ENCODE results near the gene TYK2.
"Not testable (repeated sequence)": the region's sequence is repeated elsewhere in the genome, so short reads cannot be mapped to it uniquely, and the experiment has no call there.

The TYK2 gene

DNA sequence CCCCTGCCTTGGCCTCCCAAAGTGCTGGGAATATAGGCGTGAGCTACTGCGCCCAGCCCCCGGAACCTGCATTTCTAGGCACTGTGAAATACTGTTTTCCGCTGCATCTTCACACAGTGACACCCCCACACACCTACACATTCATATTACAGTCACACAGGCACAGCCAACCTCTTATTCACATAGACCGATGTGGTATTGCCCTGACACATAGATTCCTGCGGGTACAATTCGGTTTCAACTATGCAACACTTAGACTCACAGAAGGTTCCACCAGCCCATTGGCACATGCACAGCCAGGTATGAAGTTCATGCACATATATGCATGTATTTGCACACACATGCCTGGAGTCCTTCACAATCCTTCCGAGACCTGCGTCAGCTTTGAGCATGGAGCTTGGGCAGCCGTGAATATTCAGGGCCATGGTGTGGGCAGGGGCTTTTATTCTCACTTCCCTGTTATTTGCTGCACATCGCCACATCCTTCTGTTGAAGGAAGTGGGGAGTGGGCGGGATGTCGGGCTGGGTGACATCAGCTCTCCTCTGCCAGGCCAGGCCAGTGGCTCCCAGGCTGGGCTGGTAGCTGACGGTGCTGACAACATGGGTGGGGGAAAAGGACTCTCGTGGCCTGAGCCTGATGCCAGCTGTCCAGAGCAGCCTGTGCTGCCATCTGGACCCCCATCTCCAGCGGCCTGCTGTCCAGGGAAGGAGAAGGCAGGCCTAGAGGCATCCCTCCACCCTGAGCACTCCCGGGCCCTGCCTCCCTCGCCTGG lies 28.3 kb upstream of the TYK2 start:
- DNase-seq (ENCODE audit: low read depth, low spot score), result no peak

DNA sequence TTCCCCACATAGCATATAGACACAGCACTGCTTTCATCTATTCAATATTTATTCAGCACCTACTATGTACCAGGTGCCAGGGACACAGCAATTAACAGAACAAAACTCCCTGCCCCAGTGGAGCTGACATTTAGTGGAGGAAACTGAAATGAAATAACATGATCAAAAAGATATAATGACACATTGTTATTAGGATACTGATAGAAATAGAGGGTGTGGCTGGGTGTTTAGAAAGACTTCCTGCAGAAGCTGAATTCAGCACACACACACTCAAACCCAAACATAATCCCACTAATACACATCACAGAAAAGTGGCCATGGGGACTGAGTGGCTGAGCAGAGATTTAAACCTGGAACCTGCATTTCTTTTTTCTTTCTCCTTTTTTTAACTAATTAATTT lies 26.7 kb upstream of the TYK2 start:
- no peak for DNase-seq (ENCODE audit: low read depth, low spot score)

DNA sequence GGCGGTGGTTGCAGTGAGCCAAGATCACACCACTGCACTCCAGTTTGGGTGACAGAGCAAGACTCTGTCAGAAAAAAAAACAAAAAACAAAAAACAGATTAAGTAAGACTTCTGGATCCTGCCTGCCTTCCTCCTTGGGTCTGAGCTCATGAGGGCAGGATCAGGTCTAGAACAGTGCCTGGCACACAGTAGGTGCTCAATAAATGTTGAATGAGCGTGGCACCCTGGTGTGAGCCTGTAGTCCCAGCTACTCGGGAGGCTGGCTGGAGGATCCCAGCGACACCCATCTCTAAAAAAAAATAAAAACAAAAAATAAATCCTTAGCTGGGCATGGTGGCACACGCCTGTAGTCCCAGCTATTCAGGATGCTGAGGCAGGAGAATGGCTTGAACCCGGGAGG lies 25.8 kb upstream of the TYK2 start:
- DNase-seq (ENCODE audit: low read depth, low spot score), result no peak

DNA sequence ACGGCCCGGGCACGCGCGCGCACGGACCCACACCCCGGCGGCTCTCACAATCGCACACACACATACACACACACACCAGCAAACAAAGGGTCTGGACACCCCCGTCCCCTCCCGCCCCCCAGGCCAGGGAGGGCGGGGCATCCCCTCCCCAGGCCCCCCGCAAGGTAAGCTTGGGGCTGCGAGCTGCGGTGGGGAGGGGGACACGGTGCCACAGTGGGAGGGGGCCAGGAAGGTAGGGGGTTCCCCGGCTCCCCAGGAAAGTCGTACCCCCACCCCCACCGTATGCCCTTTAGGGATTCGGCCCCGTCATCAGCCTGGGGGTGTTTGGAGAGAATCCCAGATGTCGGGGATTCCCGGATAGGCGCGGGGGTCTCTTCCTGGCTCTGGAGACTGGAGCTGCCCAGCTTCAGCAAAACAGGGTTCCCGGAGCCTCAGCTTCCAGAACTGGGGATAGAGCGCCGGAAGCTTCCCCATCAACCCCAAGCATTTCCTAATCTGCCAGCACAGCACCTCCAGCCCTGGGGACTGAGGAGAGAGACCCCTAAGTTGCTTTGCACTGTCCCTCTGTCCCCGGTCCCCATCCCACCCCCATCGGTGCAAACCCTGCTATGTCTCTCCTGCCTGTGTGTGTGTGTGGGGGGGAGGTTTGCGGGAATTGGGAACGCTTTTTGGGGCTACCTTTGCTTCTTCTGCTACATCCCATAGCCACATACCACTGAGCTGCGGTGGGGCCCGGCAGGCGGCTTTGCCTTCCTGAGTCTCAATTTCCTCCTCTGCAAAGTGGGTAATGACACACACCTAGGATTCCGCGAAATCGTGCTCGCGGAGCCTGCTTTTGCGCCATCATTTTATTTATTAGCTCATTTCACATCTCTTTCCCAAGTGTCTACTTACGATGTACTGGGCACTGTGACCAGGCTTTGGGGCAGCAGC lies 24.8 kb upstream of the TYK2 start:
- no peak for DNase-seq (ENCODE audit: low read depth, low spot score)

DNA sequence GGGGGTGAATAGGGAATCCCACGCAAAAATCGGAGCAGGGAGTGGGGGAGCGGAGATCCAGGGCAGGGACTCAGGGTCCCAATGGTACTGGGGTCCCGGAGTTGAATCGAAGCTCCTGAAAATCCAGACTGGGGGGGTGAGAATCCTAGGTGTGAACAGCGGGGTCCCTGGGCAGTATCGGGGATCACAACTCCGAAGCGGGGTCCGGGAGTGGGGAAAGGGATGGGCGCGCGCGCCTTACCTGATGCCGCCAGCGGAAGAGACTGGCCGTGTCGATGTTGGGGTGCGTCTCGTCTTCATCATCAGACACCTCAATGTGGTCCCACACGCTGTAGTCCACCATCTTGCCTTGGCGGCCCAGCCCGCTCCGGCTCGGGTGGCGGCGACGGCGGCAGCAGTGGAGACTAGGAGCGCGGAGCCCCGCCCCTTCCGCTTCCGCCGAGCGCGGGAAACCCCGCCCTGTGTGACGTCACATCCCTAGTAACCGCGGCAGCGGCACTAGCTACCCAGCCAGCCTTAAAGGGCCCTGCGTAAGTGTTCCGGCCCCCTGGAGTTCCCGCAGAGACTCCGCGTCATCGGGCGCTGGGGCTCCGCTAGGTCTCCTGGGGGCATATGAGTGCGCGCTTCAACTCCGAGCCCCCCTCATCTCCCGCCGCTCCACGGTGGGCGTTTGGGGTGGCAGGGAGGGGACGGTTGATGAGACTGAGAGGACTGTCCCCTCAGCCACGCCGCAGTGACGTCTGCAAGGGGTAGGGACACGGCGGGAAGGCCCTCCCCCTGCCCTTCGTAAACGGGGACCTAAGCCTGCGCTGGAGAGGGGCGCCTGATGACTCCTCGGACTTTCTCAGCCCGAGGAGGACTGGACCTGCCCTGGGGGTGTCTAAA lies 23.0 kb upstream of the TYK2 start, which contains the start of gene CDC37:
Gene CDC37 (minus strand): TSS at position 406 of the 885 bp plus-strand sequence. CDS start 63 bp downstream, at position 343.
- peak; percentile 89 for DNase-seq (ENCODE audit: low read depth, low spot score)

DNA sequence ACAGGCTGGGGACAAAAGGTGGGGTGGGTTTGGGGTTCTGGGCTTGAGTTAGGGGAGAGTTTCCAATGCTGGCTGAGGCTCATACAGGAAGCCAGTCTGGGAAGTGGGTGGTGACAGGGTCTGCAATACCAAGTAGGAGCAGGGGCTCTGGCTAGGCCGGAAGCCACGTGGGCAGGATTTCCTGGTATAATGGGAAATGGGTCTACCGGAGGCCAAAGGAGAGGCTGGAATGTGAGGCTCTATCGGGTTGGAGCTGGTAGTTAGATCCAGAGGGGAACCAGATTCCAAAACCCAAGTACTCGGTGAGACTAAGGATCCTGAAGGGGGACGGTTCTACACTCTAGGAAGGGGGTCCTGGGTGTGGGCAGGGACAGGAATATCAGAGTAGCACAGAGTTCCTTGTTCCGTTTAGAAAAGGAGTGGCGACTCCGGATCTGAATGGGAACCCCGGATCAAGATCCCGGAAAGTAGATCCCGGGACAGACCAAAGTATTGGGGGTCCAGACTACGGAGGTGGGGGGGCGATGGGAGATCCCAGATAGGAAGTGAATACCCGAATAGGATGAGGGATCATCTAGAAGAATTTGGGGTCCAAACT lies 22.2 kb upstream of the TYK2 start:
- DNase-seq (ENCODE audit: low read depth, low spot score), result no peak

DNA sequence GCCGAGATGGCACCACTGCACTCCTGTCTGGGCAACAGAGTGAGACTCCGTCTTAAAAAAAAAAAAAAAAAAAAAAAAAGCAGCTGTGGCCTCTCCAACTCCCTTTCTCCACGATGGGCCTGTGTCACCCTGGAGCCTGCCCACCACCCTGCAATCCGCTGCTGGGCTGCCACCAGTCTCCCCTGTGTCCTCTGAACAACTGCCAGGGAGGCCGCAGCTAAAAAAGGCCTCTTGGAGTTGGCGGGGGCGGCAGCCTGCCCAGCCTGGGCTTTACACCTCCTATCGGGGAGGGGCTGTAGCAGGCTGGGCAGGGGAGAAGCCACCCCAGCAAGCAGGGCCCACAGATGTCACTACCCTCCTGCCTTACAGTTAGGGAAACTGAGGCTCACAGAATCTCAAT lies 19.5 kb upstream of the TYK2 start:
- no peak for DNase-seq (ENCODE audit: low read depth, low spot score)

DNA sequence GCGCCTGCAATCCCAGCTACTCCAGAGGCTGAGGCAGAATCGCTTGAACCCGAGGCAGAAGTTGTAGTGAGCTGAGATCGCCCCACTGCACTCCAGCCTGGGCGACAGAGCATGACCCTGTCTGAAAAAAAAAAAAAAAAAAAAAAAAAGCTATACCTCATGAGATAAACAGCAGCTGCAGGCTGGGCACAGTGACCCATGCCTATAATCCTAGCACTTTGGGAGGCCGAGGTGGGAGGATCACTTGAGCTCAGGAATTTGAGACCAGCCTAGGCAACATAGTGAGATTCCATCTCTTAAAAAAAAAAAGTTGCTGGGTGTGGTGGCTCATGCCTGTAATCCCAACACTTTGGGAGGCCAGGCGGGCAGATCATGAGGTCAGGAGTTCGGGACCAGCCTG lies 19.0 kb upstream of the TYK2 start:
- not testable (repeated sequence) for DNase-seq (ENCODE audit: low read depth, low spot score)

DNA sequence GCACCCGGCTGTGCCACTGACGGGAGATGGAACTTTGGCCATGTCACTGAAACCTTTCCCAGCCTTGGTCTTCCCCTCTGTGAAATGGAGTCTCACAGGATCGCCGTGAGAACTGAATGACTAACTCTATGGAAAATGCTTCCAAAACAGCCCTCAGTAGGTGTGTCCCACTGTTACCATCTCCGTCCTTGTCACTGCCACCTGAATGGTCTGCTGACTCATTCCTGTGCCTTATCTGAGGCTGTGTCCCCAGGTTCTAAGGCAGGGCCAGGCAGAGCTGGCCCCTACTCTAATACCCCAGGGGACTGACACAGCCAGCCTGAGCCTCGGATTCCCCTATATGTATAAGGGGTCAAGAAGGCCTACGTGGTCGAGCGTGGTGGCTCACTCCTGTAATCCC lies 18.4 kb upstream of the TYK2 start:
- no peak for DNase-seq (ENCODE audit: low read depth, low spot score)

DNA sequence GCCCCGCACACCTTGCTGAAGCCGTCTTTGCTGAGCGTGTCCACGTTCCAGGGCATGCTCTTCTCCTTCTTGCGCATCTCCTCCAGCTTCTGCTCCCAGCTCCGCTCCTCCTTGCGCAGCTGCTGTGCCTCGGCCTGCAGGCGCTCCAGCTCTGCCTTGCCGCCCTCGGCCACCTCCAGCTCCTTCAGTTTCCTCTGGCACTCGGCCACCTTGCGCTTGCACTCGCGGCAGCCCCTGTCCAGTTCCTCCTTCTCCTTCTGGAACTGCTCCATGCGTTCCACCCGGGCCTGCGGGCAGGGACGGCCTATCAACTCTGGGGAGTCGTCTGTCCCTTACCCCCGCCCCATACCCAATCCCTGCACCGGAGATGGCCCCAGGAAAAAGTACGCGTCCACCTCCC lies 15.5 kb upstream of the TYK2 start:
- DNase-seq (ENCODE audit: low read depth, low spot score), result no peak

DNA sequence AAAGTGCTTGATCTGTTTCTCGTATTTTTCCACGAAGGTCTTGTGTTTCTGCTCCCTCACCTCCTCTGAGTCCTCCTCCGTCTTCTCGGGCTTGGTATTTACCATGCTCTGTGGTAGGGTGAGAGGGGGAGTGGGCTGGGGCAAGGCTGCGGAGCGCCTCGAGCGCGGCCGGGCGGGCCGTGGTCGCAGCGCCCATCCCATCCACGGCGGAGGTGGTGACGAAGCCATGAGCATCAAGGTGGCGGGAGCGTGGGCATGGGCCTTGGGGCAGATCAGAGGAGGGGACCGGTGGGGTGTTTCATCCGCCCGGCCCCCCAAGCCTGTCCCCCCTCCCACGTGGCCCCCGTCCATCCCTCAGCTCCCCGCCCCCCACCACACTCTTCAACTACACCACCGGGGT lies 15.1 kb upstream of the TYK2 start:
- no peak for DNase-seq (ENCODE audit: low read depth, low spot score)

DNA sequence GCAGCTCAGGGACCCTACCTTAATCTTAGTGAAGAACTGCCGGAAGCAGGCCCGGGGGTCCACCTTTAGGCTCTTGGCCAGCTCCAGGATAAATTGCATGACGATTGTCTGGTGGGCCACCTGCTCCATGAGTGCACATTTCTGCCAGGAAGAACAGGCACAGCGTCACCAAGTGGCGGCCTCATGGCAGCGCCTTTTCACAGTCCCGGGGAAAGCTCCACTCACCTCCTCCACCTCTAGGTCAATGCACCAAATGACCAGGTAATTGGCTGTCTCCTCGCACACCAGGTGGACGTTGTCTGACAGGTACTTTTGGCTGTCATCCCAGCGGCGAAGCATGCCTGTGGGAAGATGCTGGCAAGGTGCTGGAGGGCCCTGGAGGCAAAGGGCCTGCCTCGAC lies 14.6 kb upstream of the TYK2 start:
- DNase-seq (ENCODE audit: low read depth, low spot score), result no peak

DNA sequence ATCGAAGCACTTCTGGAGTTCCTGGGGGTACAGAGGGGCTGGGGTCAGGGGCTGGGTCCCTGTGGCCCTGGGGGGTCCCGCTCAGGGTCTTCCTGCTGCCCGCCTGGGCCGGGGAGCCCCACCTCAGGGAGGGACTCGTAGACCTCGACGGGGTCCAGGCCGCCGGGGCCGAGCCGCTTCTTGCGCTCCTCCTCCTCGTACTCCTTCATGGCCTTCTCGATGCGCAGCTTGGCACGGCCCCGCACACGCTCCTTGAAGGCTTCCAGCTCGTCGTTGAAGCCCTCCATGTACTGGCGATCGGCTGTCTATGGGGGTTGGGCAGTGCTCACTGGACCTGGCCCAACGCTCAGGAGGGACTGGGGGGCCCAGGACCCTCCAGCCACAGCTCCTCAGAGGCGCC lies 12.8 kb upstream of the TYK2 start:
- DNase-seq (ENCODE audit: low read depth, low spot score), result no peak

DNA sequence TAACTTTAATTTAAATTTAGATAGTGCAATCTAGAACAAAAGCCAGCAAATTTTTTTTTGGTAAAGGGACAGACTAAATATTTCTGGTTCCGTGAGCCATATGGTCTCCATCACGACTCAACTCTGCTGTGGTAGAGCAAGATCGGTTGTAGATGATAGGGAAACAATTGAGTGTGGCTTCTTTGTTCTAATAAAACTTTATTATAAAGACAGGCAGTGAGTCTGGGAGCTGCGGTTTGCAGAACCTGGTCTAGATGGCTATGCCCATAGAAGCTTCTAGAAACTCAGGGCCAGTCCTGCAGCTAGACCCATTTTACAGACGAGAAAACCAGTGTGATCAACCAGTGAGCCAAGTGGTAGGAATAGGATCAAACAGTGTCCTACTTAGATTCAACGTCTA lies 11.7 kb upstream of the TYK2 start:
- DNase-seq (ENCODE audit: low read depth, low spot score), result no peak

DNA sequence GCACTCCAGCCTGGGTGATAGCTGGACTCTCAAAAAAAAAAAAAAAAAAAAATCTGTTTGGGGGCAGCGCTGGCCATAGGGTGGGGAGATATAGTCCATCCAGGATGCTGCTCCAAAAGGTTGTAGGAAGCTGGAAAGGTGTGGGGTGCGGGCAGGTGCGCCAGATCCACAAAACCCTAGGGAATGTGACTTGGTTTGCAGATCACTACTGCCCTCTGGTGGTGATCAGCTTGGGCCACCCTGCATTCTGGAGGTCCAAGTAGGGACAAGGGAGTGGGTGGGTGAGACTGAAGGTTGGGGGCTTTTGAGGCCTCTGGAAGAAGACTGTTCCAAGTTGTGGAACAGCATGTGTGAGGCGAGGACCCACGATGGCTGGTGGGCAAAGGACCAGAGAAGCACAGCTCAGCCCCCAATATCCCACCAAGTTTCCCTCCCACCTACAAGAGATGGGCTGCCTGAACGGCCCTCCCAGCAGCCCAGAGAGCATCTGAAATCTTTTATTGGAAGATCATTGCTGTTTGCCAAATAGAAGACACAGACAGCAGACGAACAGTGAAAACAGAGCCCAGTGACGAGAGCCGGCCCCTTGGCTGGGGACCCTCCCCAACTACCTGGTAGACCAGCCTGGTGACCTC lies 10.4 kb upstream of the TYK2 start:
- no peak for DNase-seq (ENCODE audit: low read depth, low spot score)

DNA sequence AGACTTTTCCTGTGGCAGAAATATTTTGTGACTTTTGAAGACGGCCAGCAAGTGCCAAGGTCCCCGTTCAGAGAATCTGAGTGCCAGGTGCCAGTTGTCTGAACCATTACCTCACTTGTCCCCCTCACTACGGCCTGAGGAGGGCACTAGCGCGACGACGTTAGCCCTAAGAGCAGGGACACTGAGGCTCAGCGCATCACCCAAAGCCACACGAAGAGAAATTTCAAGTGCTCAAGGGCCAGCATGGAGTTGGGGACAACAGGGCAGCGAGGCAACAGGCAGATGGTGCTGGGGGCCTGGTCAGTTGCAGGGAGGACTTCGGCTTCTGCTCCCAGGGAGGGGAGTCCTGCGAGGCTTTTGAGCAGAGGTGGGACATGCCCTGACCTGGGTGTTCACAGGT lies 9.5 kb upstream of the TYK2 start:
- DNase-seq (ENCODE audit: low read depth, low spot score), result no peak

DNA sequence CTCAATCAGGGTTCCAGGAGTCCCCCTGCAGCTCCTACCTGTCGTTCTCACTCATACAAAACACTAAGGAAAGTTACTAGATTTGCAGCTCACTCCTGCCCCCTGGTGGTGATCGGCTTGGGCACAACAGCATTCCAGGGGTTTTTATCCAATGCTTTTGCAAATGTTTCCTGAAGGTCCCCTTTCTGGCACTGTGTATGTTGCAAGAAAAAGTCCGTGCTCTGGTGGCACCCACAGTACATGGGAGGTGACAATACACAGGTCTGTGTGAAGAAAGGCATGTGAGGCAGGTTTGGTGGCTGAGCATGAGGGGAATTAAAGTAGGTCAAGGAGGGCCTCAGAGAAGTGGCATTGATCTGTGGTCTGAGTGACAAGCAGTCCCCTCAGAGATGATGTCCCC lies 8.6 kb upstream of the TYK2 start:
- peak; percentile 74 for DNase-seq (ENCODE audit: low read depth, low spot score)

DNA sequence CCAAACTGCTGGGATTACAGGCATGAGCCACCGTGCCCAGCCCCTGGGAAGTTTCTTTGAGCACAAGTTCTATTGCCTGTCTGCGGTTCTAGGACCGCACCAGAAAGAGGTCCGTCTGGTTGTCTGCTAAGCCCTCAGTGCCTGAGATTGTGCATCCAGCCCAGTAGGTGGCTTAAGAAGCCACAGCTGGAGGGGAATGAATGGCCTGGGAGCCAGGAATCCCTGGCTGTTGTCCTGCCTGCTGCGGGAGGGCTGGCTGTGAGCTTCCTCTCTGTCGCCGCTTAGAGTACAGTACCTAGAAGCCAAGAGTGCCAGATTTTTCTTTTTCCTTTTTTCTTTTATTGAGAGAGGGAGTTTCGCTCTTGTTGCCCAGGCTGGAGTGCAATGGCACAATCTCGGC lies 4.2 kb upstream of the TYK2 start:
- no peak for DNase-seq (ENCODE audit: low read depth, low spot score)

DNA sequence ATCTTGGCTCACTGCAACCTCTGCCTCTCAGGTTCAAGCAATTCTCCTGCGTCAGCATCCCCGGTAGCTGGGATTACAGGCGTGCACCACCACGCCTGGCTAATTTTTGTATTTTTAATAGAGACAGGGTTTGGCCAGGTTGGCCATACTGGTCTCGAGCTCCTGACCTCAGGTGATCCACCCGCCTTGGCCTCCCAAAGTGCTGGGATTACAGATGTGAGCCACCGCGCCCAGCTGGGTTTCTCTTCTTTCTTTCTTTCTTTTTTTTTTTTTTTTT lies 2.8 kb upstream of the TYK2 start:
- DNase-seq (ENCODE audit: low read depth, low spot score), result not testable (repeated sequence)

DNA sequence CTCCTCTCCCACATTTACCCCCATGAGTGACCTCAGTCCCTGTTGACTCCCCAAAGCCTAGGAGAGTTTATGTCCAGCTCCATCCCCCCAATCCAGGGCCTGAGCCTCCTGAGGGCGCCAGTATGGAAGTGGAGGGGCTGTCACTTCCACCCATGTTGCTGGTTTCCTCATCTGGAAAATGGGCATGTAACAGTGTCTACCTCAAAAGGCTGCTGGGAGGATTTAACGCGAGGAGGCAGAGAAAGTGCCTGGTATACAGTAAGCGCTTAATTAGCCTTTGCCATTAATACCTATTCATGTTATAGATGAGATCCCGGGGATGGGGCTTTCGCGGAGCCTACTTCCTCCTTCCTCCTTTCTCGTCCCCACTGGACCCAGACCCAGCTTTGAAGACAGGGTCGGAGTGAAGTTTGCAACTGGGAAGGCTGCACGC lies 476 bp downstream of the TYK2 start:
- no peak for DNase-seq (ENCODE audit: low read depth, low spot score)

DNA sequence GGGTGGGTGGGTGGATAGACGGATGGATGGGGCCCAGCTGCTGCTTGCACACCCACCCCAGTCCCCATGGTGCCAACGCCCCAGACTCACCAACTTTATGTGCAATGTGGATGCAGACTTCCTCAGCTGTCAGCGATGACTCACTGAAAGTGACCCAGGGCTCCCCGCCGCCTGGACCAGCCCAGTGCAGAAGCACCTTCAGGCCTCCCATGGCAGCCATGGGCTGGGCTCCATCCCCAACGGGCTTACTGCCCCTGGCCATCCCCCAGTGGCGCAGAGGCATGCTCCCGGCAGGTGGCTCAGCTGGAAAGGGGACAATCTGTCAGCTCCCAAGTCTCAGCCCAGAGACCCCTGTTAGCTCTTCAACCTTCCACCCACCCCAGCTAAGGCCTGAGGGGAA lies 2.2 kb downstream of the TYK2 start:
- no peak for DNase-seq (ENCODE audit: low read depth, low spot score)

Measured in smooth muscle cell of the brain vasculature (primary cell).